SK-N-SH treated with all-trans-retinoic acid at 6 μM for 48 hours (cell line): Measurements from ENCODE around the gene SPATS2.
A peak's percentile ranks its signal among the peaks of the same experiment; 100 is the strongest.

ENCODE experiments used
- ATAC-seq: fragments of 200-7000 bp; cut with Tn5 transposase; 3 replicates; pipeline ENCODE4 v1.9.1; 2020; ENCODE audit warnings: mild to moderate bottlenecking, moderate library complexity
- ARNTL ChIP-seq: fragments of 450-650 bp; formaldehyde crosslinking; IDR thresholded peaks from 2 replicates; pipeline ENCODE4 v1.5.0; 2020; ENCODE audit warnings: low read depth, mild to moderate bottlenecking, moderate library complexity, borderline replicate concordance
- BACH2 ChIP-seq: fragments of 250-450 bp; sonication (Bioruptor Pico); IDR thresholded peaks from 2 replicates; pipeline ENCODE4 v1.9.0; 2021; ENCODE audit warnings: mild to moderate bottlenecking, borderline replicate concordance
- CSDC2 ChIP-seq: fragments of 250-450 bp; sonication (Bioruptor Pico); IDR thresholded peaks from 2 replicates; pipeline ENCODE4 v1.5.0; 2020; ENCODE audit warnings: mild to moderate bottlenecking, moderate library complexity
- GLIS3 ChIP-seq: fragments of 250-450 bp; sonication (Bioruptor Pico); IDR thresholded peaks from 2 replicates; pipeline ENCODE4 v1.5.0; 2020; ENCODE audit warnings: mild to moderate bottlenecking, moderate library complexity
- OSR1 ChIP-seq: fragments of 250-450 bp; sonication (Bioruptor Pico); IDR thresholded peaks from 2 replicates; pipeline ENCODE4 v1.8.0; 2022; ENCODE audit warnings: moderate library complexity, mild to moderate bottlenecking, inconsistent platforms
- RARB ChIP-seq: fragments of 250-450 bp; sonication (Bioruptor Pico); IDR thresholded peaks from 2 replicates; pipeline ENCODE4 v1.8.0; 2021; ENCODE audit warnings: mild to moderate bottlenecking, moderate library complexity
- SNAI2 ChIP-seq: fragments of 250-450 bp; sonication (Bioruptor Pico); IDR thresholded peaks from 2 replicates; pipeline ENCODE4 v1.5.0; 2020; ENCODE audit warnings: mild to moderate bottlenecking, moderate library complexity
- TCF4 ChIP-seq: fragments of 250-450 bp; sonication (Bioruptor Pico); IDR thresholded peaks from 2 replicates; pipeline ENCODE4 v1.8.0; 2021; ENCODE audit warnings: mild to moderate bottlenecking, moderate library complexity, borderline replicate concordance
- ZC3H10 ChIP-seq: fragments of 250-450 bp; sonication (Bioruptor Pico); IDR thresholded peaks from 2 replicates; pipeline ENCODE4 v1.5.1; 2021; ENCODE audit warnings: mild to moderate bottlenecking, moderate library complexity
- ZFP3 ChIP-seq: fragments of 250-450 bp; sonication (Bioruptor Pico); IDR thresholded peaks from 2 replicates; pipeline ENCODE4 v1.5.0; 2020; ENCODE audit warnings: mild to moderate bottlenecking, moderate library complexity
- ZFP30 ChIP-seq: fragments of 450-650 bp; formaldehyde crosslinking; IDR thresholded peaks from 2 replicates; pipeline ENCODE4 v1.5.0; 2022; ENCODE audit warnings: mild to moderate bottlenecking, moderate library complexity
- ZNF70 ChIP-seq: fragments of 450-650 bp; formaldehyde crosslinking; IDR thresholded peaks from 2 replicates; pipeline ENCODE4 v1.5.0; 2020; ENCODE audit warnings: mild to moderate bottlenecking, moderate library complexity
- ZNF8 ChIP-seq: fragments of 450-650 bp; formaldehyde crosslinking; IDR thresholded peaks from 2 replicates; pipeline ENCODE4 v1.5.0; 2020; ENCODE audit warnings: mild to moderate bottlenecking, moderate library complexity
- TF ChIP-seq, protein P1 (sequence below): fragments of 250-450 bp; sonication (Bioruptor Pico); IDR thresholded peaks from 2 replicates; pipeline ENCODE4 v1.5.1; 2020; ENCODE audit warnings: low read depth, mild to moderate bottlenecking, moderate library complexity
- TF ChIP-seq, protein P2 (sequence below): fragments of 250-450 bp; sonication (Bioruptor Pico); IDR thresholded peaks from 2 replicates; pipeline ENCODE4 v1.8.0; 2021; ENCODE audit warnings: low read depth, mild to moderate bottlenecking, moderate library complexity, borderline replicate concordance
- TF ChIP-seq, protein P3 (sequence below): fragments of 250-450 bp; sonication (Bioruptor Pico); IDR thresholded peaks from 2 replicates; pipeline ENCODE4 v1.5.1; 2021; ENCODE audit warnings: mild to moderate bottlenecking, moderate library complexity
- TF ChIP-seq, protein P4 (sequence below): fragments of 250-450 bp; sonication (Bioruptor Pico); IDR thresholded peaks from 2 replicates; pipeline ENCODE4 v1.5.0; 2020; ENCODE audit warnings: mild to moderate bottlenecking, moderate library complexity
- TF ChIP-seq, protein P5 (sequence below): fragments of 250-450 bp; sonication (Bioruptor Pico); IDR thresholded peaks from 2 replicates; pipeline ENCODE4 v1.8.0; 2020; ENCODE audit warnings: mild to moderate bottlenecking, moderate library complexity, borderline replicate concordance

The SPATS2 gene

DNA sequence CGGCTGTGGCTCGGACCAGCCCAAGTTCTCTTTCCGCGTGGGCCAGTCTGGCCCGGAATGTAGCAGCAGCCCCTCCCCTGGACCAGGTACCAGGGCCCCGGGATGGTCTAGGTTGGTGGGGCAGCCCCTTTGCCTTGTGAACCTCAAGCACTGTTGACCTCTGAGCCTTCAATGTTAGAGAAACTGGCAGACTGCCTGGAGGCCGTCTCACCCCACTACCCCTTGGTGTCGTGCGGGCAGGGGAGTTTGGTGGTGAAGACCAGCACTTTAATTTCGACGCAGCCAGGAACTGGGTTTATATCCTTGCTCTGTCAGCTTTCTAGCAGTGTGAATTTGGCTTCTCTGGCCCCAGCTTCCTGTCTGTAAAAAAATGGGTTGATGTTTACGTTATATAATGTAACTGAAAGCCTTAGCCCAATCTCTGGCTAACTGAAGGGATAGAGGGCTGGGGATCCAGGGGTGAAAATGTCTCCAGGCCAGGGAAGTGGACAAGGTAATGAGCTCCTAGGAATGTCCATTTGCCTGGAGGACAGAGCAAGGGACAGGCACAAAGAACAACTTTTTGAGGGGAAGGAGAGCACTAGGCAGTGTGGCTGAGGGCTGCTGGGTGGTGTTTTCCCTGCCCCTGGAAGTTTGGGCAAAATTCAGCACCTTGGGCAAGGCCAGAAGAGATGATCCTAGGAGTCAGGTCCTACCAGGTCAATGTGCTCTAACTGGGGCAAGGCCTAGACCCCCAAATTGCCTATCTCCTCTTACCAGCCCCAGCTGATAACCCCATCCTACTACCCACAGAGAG lies 189.3 kb downstream of the SPATS2 start:
- TF ChIP-seq TCF4 (CRISPR knock-in tag): no peak
- TF ChIP-seq, protein P1, sequence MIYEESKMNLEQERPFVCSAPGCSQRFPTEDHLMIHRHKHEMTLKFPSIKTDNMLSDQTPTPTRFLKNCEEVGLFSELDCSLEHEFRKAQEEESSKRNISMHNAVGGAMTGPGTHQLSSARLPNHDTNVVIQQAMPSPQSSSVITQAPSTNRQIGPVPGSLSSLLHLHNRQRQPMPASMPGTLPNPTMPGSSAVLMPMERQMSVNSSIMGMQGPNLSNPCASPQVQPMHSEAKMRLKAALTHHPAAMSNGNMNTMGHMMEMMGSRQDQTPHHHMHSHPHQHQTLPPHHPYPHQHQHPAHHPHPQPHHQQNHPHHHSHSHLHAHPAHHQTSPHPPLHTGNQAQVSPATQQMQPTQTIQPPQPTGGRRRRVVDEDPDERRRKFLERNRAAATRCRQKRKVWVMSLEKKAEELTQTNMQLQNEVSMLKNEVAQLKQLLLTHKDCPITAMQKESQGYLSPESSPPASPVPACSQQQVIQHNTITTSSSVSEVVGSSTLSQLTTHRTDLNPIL (CRISPR knock-in tag): no peak
- ATAC-seq: no peak

DNA sequence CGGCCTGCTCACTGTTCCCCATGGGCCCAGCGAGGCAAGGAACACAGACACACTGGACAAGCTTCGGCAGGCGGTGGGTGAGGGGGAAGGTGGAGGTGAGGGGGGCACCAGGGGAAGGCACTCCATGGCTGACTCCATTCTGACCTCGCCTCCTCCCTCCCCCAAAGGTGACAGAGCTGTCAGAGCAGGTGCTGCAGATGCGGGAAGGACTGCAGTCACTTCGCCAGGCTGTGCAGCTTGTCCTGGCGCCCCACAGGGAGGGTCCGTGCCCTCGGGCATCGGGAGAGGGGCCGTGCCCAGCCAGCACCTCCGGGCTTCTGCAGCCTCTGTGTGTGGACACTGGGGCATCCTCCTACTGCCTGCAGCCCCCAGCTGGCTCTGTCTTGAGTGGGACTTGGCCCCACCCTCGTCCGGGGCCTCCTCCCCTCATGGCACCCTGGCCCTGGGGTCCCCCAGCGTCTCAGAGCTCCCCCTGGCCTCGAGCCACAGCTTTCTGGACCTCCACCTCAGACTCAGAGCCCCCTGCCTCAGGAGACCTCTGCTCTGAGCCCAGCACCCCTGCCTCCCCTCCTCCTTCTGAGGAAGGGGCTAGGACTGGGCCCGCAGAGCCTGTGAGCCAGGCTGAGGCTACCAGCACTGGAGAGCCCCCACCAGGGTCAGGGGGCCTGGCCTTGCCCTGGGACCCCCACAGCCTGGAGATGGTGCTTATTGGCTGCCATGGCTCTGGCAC lies 190.1 kb downstream of the SPATS2 start:
- TF ChIP-seq RARB (CRISPR knock-in tag) (no peak), ZFP30 (no peak), ZNF70 (CRISPR knock-in tag) (no peak), BACH2 (no peak), CSDC2 (no peak), OSR1 (CRISPR knock-in tag) (no peak), ZC3H10 (CRISPR knock-in tag) (no peak), TCF4 (CRISPR knock-in tag) (no peak), GLIS3 (CRISPR knock-in tag) (no peak), ARNTL (no peak)
- TF ChIP-seq, protein P2, sequence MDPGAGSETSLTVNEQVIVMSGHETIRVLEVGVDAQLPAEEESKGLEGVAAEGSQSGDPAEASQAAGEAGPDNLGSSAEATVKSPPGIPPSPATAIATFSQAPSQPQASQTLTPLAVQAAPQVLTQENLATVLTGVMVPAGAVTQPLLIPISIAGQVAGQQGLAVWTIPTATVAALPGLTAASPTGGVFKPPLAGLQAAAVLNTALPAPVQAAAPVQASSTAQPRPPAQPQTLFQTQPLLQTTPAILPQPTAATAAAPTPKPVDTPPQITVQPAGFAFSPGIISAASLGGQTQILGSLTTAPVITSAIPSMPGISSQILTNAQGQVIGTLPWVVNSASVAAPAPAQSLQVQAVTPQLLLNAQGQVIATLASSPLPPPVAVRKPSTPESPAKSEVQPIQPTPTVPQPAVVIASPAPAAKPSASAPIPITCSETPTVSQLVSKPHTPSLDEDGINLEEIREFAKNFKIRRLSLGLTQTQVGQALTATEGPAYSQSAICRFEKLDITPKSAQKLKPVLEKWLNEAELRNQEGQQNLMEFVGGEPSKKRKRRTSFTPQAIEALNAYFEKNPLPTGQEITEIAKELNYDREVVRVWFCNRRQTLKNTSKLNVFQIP (CRISPR knock-in tag): no peak
- TF ChIP-seq, protein P3, sequence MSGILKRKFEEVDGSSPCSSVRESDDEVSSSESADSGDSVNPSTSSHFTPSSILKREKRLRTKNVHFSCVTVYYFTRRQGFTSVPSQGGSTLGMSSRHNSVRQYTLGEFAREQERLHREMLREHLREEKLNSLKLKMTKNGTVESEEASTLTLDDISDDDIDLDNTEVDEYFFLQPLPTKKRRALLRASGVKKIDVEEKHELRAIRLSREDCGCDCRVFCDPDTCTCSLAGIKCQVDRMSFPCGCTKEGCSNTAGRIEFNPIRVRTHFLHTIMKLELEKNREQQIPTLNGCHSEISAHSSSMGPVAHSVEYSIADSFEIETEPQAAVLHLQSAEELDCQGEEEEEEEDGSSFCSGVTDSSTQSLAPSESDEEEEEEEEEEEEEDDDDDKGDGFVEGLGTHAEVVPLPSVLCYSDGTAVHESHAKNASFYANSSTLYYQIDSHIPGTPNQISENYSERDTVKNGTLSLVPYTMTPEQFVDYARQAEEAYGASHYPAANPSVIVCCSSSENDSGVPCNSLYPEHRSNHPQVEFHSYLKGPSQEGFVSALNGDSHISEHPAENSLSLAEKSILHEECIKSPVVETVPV (CRISPR knock-in tag): no peak
- TF ChIP-seq, protein P4, sequence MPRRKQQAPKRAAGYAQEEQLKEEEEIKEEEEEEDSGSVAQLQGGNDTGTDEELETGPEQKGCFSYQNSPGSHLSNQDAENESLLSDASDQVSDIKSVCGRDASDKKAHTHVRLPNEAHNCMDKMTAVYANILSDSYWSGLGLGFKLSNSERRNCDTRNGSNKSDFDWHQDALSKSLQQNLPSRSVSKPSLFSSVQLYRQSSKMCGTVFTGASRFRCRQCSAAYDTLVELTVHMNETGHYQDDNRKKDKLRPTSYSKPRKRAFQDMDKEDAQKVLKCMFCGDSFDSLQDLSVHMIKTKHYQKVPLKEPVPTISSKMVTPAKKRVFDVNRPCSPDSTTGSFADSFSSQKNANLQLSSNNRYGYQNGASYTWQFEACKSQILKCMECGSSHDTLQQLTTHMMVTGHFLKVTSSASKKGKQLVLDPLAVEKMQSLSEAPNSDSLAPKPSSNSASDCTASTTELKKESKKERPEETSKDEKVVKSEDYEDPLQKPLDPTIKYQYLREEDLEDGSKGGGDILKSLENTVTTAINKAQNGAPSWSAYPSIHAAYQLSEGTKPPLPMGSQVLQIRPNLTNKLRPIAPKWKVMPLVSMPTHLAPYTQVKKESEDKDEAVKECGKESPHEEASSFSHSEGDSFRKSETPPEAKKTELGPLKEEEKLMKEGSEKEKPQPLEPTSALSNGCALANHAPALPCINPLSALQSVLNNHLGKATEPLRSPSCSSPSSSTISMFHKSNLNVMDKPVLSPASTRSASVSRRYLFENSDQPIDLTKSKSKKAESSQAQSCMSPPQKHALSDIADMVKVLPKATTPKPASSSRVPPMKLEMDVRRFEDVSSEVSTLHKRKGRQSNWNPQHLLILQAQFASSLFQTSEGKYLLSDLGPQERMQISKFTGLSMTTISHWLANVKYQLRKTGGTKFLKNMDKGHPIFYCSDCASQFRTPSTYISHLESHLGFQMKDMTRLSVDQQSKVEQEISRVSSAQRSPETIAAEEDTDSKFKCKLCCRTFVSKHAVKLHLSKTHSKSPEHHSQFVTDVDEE (CRISPR knock-in tag): no peak
- ATAC-seq: no peak; the same call in 2 of the 3 replicates

DNA sequence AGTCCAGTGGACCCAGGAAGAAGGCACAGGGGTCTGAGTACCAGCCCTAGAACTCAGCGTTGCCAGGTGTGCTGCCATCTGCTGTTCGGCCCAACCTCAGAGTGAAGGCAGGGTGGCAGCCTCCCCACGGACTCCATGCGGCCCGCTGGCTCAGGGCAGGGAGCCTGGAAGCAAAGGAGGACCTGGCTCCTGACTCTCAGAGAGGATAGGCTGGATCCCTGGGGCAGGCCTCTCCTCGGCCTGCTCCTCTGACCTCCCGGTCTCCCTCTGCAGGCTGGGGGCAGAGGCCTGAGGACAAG lies 190.6 kb downstream of the SPATS2 start:
- TF ChIP-seq, protein P1 (CRISPR knock-in tag): no peak
- TF ChIP-seq ZNF8 (CRISPR knock-in tag): no peak
- TF ChIP-seq GLIS3 (CRISPR knock-in tag): no peak
- no peak for TF ChIP-seq ZFP30
- TF ChIP-seq, protein P5, sequence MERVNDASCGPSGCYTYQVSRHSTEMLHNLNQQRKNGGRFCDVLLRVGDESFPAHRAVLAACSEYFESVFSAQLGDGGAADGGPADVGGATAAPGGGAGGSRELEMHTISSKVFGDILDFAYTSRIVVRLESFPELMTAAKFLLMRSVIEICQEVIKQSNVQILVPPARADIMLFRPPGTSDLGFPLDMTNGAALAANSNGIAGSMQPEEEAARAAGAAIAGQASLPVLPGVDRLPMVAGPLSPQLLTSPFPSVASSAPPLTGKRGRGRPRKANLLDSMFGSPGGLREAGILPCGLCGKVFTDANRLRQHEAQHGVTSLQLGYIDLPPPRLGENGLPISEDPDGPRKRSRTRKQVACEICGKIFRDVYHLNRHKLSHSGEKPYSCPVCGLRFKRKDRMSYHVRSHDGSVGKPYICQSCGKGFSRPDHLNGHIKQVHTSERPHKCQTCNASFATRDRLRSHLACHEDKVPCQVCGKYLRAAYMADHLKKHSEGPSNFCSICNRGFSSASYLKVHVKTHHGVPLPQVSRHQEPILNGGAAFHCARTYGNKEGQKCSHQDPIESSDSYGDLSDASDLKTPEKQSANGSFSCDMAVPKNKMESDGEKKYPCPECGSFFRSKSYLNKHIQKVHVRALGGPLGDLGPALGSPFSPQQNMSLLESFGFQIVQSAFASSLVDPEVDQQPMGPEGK (CRISPR knock-in tag): no peak
- TF ChIP-seq SNAI2: no peak
- TF ChIP-seq, protein P2 (CRISPR knock-in tag): no peak
- TF ChIP-seq, protein P3 (CRISPR knock-in tag): no peak
- TF ChIP-seq CSDC2: no peak
- no peak for TF ChIP-seq ZC3H10 (CRISPR knock-in tag)
- no peak for TF ChIP-seq OSR1 (CRISPR knock-in tag)
- TF ChIP-seq ZFP3 (CRISPR knock-in tag): no peak
- TF ChIP-seq BACH2: no peak

More for the DNA sequence above, 190.6 kb downstream of the SPATS2 start:
- peak; percentile 23 for ATAC-seq
